AG10803 (cell line): ENCODE results near the gene FLNA.
A peak's percentile ranks its signal among the peaks of the same experiment; 100 is the strongest.

Experiments
- DNase-seq: peaks from one replicate; pipeline ENCODE4 v3.0.0; 2010; ENCODE audit warnings: low read depth
- H3K4me3 ChIP-seq: 2 replicates; pipeline ENCODE4 v1.5.1; 2011; ENCODE audit warnings: mild to moderate bottlenecking, low read length, control low read depth
- CTCF ChIP-seq: conservative IDR thresholded peaks from 2 replicates; pipeline ENCODE4 v1.5.1; 2011; ENCODE audit warnings: mild to moderate bottlenecking, low read length, control low read depth, inconsistent platforms

The FLNA gene

GRCh38 chrX:154411981-154412340 lies 37.5 kb upstream of the FLNA start:
- DNase-seq: peak; percentile 28

DNA sequence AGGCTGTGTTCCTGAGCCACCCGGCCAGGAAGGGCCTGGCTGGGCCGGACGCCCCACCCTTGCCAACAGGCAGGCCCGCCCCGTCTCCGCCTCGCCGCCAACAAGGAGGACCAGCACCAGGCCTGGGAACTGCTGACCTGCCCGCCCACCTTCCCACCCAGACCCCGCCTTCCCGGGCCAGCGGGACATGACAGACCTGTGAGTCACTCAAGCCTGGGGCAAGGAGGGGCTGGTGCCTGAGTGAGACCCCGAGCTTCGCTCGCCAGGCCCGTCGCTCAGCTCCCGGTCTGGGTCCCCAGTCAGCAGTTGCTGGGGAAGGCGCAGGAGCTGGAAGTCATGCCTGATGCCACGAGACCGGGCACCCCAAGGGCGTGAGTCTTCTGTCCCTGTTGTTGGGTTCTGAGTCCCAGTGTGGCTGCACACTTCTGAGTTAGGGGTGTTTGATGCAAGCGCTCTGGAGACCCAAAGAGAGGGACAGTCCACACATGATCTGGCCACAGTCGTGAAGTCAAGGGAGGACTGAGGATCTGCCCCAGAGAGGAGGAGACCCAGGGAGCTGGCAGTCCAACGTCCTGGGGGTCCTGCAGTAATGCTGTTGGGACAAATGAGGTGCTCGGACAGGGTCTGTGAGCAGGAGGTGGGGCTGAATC lies 34.9 kb upstream of the FLNA start, which contains the start of gene DNASE1L1:
TSS of gene DNASE1L1 (minus strand) at position 33 of the 650 bp plus-strand sequence. CDS start 3,686 bp downstream, outside the sequence.
- H3K4me3 ChIP-seq: peak within 1 kb of the TSS; percentile 55
- TF ChIP-seq CTCF: no peak
- DNase-seq: peak; percentile 76

More at GRCh38 chrX:154411981-154412340, 37.5 kb upstream of the FLNA start:
- TF ChIP-seq CTCF: no peak
- peak overlapping the region; percentile 63 for H3K4me3 ChIP-seq

- peak overlapping the region; percentile 55 for H3K4me3 ChIP-seq
- no peak for DNase-seq
Measured at GRCh38 chrX:154408659-154409221, 34.3 kb upstream of the FLNA start.

GRCh38 chrX:154404625-154405192 lies 30.3 kb upstream of the FLNA start:
- no peak for TF ChIP-seq CTCF
- H3K4me3 ChIP-seq: no peak overlapping the region
- no peak for DNase-seq

More at GRCh38 chrX:154408659-154409221, 34.3 kb upstream of the FLNA start:
- no peak for TF ChIP-seq CTCF

GRCh38 chrX:154403858-154404257 lies 29.4 kb upstream of the FLNA start:
- TF ChIP-seq CTCF: no peak
- no peak for DNase-seq
- no peak overlapping the region for H3K4me3 ChIP-seq

GRCh38 chrX:154403192-154403591 lies 28.8 kb upstream of the FLNA start:
- DNase-seq: no peak
- TF ChIP-seq CTCF: no peak
- H3K4me3 ChIP-seq: no peak overlapping the region
